ENCODE results near the gene RAB20.
"Not testable (repeated sequence)": the region's sequence is repeated elsewhere in the genome, so short reads cannot be mapped to it uniquely, and the experiment has no call there.

Gene RAB20

GRCh38 chr13:110495881-110496280 lies 65.6 kb downstream of the RAB20 start:
- no peak for TF ChIP-seq ZNF274 (IDR thresholded peaks at IDR 0.05; ENCODE audit: low read depth, low read length)
- no peak overlapping the region for H3K4me3 ChIP-seq (ENCODE audit: low read length)

DNA sequence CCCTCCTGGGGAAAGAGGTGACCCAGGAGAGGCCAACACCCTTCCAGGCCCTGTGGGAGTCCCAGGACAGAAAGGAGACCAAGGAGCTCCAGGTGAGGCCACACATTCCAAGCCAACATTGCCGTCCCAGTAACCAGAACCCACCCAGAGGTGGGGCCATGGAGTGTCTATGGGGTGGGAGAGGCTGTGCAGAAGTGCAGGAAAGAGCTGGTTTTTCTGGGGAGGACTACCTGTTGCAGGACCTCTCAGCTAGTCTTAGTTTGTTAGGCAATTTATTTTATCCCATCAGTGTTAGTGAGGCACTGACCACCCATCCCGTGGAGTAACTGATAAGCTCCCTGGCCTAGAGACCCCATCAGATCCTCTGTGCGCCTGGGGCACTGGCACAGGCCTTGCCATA lies 66.1 kb downstream of the RAB20 start:
- H3K4me3 ChIP-seq (ENCODE audit: low read length): no peak overlapping the region
- no peak for TF ChIP-seq ZNF274 (IDR thresholded peaks at IDR 0.05; ENCODE audit: low read depth, low read length)

- H3K4me3 ChIP-seq (ENCODE audit: low read length): no peak overlapping the region
- TF ChIP-seq ZNF274 (IDR thresholded peaks at IDR 0.05; ENCODE audit: low read depth, low read length): no peak
Measured at GRCh38 chr13:110493613-110494012, 67.9 kb downstream of the RAB20 start.

DNA sequence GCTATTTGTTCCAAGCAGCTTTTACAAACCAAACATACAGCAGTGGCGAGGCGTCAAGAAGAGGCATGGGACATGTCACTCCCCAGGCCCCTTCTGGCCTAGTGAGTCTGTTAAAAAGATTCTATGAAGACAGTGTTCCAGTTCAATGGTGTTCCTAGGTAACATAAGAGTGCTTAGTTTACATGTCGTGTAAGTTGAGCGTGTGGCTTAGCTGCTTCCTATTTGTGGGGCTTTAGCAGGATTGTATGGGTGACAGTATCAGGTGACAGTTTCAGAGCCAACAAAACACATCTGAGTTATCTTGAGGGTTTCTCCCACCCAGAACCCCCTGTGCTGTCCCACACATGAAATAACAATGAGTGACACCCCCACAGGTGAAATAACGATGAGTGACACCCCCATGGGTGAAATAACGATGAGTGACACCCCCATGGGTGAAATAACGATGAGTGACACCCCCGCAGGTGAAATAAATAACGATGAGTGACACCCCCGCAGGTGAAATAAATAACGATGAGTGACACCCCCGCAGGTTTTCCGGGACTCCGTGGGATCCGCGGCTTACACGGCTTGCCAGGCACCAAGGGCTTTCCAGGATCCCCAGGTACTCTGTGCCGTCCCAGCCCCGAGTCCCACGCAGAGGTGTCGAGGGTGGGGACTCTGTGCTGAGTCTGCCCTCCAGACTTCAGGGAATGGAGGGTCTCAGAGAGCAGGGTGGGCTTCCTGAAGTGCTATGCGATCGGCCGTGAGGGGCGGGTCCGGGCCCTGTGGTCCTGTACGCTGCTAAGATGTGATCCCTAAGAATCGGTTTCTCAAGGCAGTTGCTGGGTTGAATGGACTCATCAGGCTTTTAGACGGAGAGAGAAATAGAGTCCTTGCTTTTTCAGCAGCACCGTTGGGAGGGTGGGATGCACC lies 68.6 kb downstream of the RAB20 start:
- H3K4me3 ChIP-seq (ENCODE audit: low read length): no peak overlapping the region
- TF ChIP-seq ZNF274 (IDR thresholded peaks at IDR 0.05; ENCODE audit: low read depth, low read length): no peak

GRCh38 chr13:110491869-110492678 lies 69.4 kb downstream of the RAB20 start:
- no peak overlapping the region for H3K4me3 ChIP-seq (ENCODE audit: low read length)
- no peak for TF ChIP-seq ZNF274 (IDR thresholded peaks at IDR 0.05; ENCODE audit: low read depth, low read length)

DNA sequence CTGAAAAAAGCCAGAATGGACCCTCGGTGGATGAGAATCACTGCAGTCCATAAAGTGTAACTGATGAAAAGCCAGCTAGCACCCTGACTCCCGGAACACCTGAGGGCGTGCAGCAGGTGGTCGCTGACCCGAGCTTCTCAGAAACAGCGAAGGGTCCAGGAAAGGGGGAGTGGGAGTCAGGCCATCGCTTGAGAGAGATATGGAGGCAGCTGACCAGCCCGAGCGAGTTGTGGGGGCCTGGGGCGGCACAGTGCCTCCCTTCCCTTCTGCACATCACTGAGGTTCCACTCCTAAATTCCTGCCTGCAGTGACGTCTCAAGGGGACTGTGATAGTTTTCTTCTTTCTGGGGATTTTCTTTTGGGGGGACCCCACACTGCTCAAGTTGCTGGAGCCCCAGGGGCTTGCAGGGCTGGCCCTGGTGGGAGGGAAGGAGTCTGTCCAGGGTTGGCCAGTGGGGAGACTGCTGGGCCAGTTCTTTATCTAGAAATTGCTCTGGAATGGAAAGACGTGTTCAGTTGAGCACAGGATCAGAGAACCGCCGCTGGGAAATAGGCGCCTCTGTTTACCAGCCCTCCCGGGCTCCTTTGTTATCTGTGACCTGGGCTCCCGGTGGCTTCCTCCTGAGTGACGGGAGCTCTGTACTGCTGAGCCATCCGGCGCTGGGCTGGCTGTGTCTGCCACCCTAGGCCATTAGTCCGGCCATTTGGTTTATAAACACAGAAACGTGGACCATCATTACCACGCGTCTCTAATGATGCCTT lies 71.3 kb downstream of the RAB20 start:
- no peak for TF ChIP-seq ZNF274 (IDR thresholded peaks at IDR 0.05; ENCODE audit: low read depth, low read length)
- no peak overlapping the region for H3K4me3 ChIP-seq (ENCODE audit: low read length)

- not testable (repeated sequence) for H3K4me3 ChIP-seq (ENCODE audit: low read length)
Measured at GRCh38 chr13:110486880-110487279, 74.6 kb downstream of the RAB20 start.

- no peak overlapping the region for H3K4me3 ChIP-seq (ENCODE audit: low read length)
- no peak for TF ChIP-seq ZNF274 (IDR thresholded peaks at IDR 0.05; ENCODE audit: low read depth, low read length)
Measured at GRCh38 chr13:110486061-110486715, 75.3 kb downstream of the RAB20 start.

DNA sequence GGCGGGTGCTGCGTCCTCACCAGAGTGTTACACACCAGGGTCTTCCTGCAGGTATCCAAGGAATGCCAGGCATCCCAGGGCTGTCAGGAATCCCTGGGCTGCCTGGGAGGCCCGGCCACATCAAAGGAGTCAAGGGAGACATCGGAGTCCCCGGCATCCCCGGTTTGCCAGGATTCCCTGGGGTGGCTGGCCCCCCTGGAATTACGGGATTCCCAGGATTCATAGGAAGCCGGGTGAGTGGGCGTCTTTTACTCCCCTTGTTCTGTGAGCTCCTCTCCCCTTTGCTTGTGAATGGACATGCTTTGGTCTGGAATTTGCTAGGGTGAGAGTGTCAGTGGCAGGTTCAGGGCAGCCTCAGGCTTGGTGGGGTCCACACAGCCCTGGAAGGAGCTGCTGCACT lies 75.9 kb downstream of the RAB20 start:
- TF ChIP-seq ZNF274 (IDR thresholded peaks at IDR 0.05; ENCODE audit: low read depth, low read length): no peak
- no peak overlapping the region for H3K4me3 ChIP-seq (ENCODE audit: low read length)

- no peak for TF ChIP-seq ZNF274 (IDR thresholded peaks at IDR 0.05; ENCODE audit: low read depth, low read length)
- no peak overlapping the region for H3K4me3 ChIP-seq (ENCODE audit: low read length)
Measured at GRCh38 chr13:110484290-110485048, 77.1 kb downstream of the RAB20 start.

- TF ChIP-seq ZNF274 (IDR thresholded peaks at IDR 0.05; ENCODE audit: low read depth, low read length): no peak
- H3K4me3 ChIP-seq (ENCODE audit: low read length): no peak overlapping the region
Measured at GRCh38 chr13:110483386-110483968, 78.0 kb downstream of the RAB20 start.

- no peak for TF ChIP-seq ZNF274 (IDR thresholded peaks at IDR 0.05; ENCODE audit: low read depth, low read length)
- no peak overlapping the region for H3K4me3 ChIP-seq (ENCODE audit: low read length)
Measured at GRCh38 chr13:110480161-110480560, 81.4 kb downstream of the RAB20 start.

GRCh38 chr13:110479648-110480047 lies 81.9 kb downstream of the RAB20 start:
- H3K4me3 ChIP-seq (ENCODE audit: low read length): no peak overlapping the region
- no peak for TF ChIP-seq ZNF274 (IDR thresholded peaks at IDR 0.05; ENCODE audit: low read depth, low read length)

All from GM08714 (cell line).